Upper lobe of left lung (tissue), 6 donors: Measurements from ENCODE around the gene REV3L. TPM values are rescaled to one million over a fixed set of nuclear protein-coding genes. Genes with fewer than 3 reads are reported as not detected.

ENCODE experiments used
- ATAC-seq, 2 donors: fragments of 200-7000 bp; cut with Tn5 transposase; one replicate each; pipeline ENCODE4 v1.9.1; 2022; ENCODE audit warnings: mild to moderate bottlenecking in 2 of 2, moderate library complexity in 2 of 2; ENCODE audit not compliant: low FRiP score in 2 of 2
- DNase-seq, 2 donors: peaks; one replicate each; pipeline ENCODE4 v3.0.0-alpha.2; 2019 to 2020
- H3K27ac ChIP-seq, 4 donors: fragments of 200-600 bp; sonication (generic); one replicate each; pipeline ENCODE4 v1.5.1; 2016 to 2019
- H3K27me3 ChIP-seq, 4 donors: fragments of 200-600 bp; sonication (generic); one replicate each; pipeline ENCODE4 v1.5.1; 2017 to 2019
- H3K36me3 ChIP-seq, 4 donors: fragments of 200-600 bp; sonication (generic); one replicate each; pipeline ENCODE4 v1.5.1; 2016 to 2019
- H3K4me1 ChIP-seq, 4 donors: fragments of 200-600 bp; sonication (generic); one replicate each; pipeline ENCODE4 v1.5.1; 2018 to 2019
- H3K4me3 ChIP-seq, 4 donors: fragments of 200-600 bp; sonication (generic); one replicate each; pipeline ENCODE4 v1.5.1; 2017 to 2019; ENCODE audit warnings: mild to moderate bottlenecking in 2 of 4, moderate library complexity in 1 of 4
- H3K9me3 ChIP-seq, 4 donors: fragments of 200-600 bp; sonication (generic); one replicate each; pipeline ENCODE4 v1.5.1; 2018 to 2019
- CTCF ChIP-seq, 6 experiments: fragments of 450-650 bp in 4 of 6; fragments of 200-600 bp in 2 of 6; sonication (generic) in 2 of 6; IDR thresholded peaks; one replicate each; pipeline ENCODE4 v1.5.1; 2016 to 2019; ENCODE audit warnings: antibody characterized with exemption in 6 of 6
- EP300 ChIP-seq, 4 donors: sonication (generic); formaldehyde crosslinking; IDR thresholded peaks; one replicate each; pipeline ENCODE4 v1.5.1; 2017; ENCODE audit warnings: antibody characterized with exemption in 4 of 4, control low read depth in 2 of 4
- POLR2A ChIP-seq, 4 donors: fragments of 450-650 bp; IDR thresholded peaks; one replicate each; pipeline ENCODE4 v1.5.1; 2016 to 2017; ENCODE audit warnings: antibody characterized with exemption in 4 of 4, mild to moderate bottlenecking in 2 of 4
- POLR2AphosphoS5 ChIP-seq, 2 donors: sonication (generic); formaldehyde crosslinking; IDR thresholded peaks; one replicate each; pipeline ENCODE4 v1.5.1; 2017; ENCODE audit warnings: antibody characterized with exemption in 2 of 2
- WGBS, 2 donors: methylation state at CpG; one replicate each; pipeline ENCODE4 v1.1.5; 2017 to 2018; 5-methylcytosine and 5-hydroxymethylcytosine counted together
- total RNA-seq, 6 donors: library from RNA; depleted of rRNA in 4 of 6; stranded (reverse); fragments of >200 nt in 4 of 6; gene quantifications; one replicate each; pipeline versions ENCODE4 v1.1.0 to v1.2.1, GENCODE V29; 2016 to 2021
- donor health status: DM: no; HTN: no; CAD: no; lungs with moderate emphysema.
- donor health status: DM: no; HTN: yes; CAD: no; lungs with severe emphysema.

Gene REV3L
- total RNA-seq, 6 donors from 2014 or later = 29.7 to 106 (median 38.0) TPM

- 4% methylated on average over 8 of the region's 8 CpGs for WGBS, 2 donors
- H3K36me3 ChIP-seq = no peaks in the 10 kb centered on the region
- peak overlapping the region; percentile 99 to 100 (median 99) for H3K27ac ChIP-seq
- no peak for ATAC-seq
- H3K9me3 ChIP-seq = no peaks in the 10 kb centered on the region
- DNase-seq = no peak
- peak overlapping the region; percentile 68 to 98 (median 78) for H3K4me3 ChIP-seq
- peaks cover 38 to 51% (median 43%) of the 10 kb centered on the region in 4 donors for H3K4me1 ChIP-seq
- no peaks in the 10 kb centered on the region for H3K27me3 ChIP-seq
- no peak for TF ChIP-seq EP300 (IDR thresholded peaks at IDR 0.05)
- no peak for TF ChIP-seq POLR2A (IDR thresholded peaks at IDR 0.05)
- TF ChIP-seq POLR2AphosphoS5 (IDR thresholded peaks at IDR 0.05) = no peak
- no peak for TF ChIP-seq CTCF (IDR thresholded peaks at IDR 0.05)
Measured at GRCh38 chr6:111481836-111482187, 1.2 kb downstream of the REV3L start.

GRCh38 chr6:111480988-111481822 is 1.8 kb downstream of the REV3L start:
- no peaks in the 10 kb centered on the region for H3K27me3 ChIP-seq
- H3K9me3 ChIP-seq = no peaks in the 10 kb centered on the region
- H3K4me3 ChIP-seq = peak overlapping the region; percentile 68 to 98 (median 78)
- WGBS, 2 donors = 31 to 45% methylated on average over 6 of the region's 6 CpGs
- TF ChIP-seq CTCF (IDR thresholded peaks at IDR 0.05) = no peak
- no peak for TF ChIP-seq POLR2AphosphoS5 (IDR thresholded peaks at IDR 0.05)
- H3K27ac ChIP-seq = peak overlapping the region; percentile 99 to 100 (median 99)
- ATAC-seq (no peak), DNase-seq (no peak)
- no peaks in the 10 kb centered on the region for H3K36me3 ChIP-seq
- peaks cover 34 to 51% (median 43%) of the 10 kb centered on the region in 4 donors for H3K4me1 ChIP-seq

DNA sequence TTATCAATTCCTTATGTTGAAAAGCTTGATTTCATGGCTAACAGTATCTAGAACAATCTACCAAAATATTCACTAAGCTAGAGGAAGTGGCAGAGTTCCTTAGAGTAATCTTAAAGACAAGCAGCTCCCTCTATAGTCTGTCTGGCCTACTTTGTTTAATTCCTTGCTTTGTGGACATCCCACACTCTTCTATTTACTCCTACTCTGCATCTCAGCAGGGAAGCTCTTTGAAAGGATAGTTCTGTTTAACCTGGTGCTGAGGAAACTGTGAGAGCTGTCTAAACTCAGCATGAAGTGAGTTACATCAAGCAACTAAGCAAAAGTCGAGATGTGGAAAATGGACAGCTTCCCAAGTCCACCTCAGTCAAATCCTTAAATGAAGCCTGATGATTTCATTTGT is 4.3 kb downstream of the REV3L start:
- Histone ChIP-seq H3K9me3 (no peaks in the 10 kb centered on the region), H3K4me3 (no peak overlapping the region), H3K36me3 (no peaks in the 10 kb centered on the region), H3K27me3 (no peaks in the 10 kb centered on the region), H3K27ac (peak overlapping the region in 1 of 4 donors; percentile 64), H3K4me1 (peaks cover 27 to 42% (median 35%) of the 10 kb centered on the region in 4 donors)
- TF ChIP-seq POLR2A (IDR thresholded peaks at IDR 0.05) (no peak), CTCF (IDR thresholded peaks at IDR 0.05) (peak in 4 of 6 experiments; percentile 11 to 50 (median 22)), POLR2AphosphoS5 (IDR thresholded peaks at IDR 0.05) (no peak)
- ATAC-seq = no peak
- WGBS, 2 donors = 18 to 29% methylated on average over 1 of the region's 1 CpG
- DNase-seq = no peak

GRCh38 chr6:111478064-111478476 is 4.9 kb downstream of the REV3L start:
- no peak overlapping the region for H3K4me3 ChIP-seq
- H3K27ac ChIP-seq = peak overlapping the region in 1 of 4 donors; percentile 64
- no peak for DNase-seq
- ATAC-seq = no peak
- no peaks in the 10 kb centered on the region for H3K36me3 ChIP-seq
- no peaks in the 10 kb centered on the region for H3K9me3 ChIP-seq
- no peaks in the 10 kb centered on the region for H3K27me3 ChIP-seq
- H3K4me1 ChIP-seq = peaks cover 27 to 42% (median 35%) of the 10 kb centered on the region in 4 donors
- no peak for TF ChIP-seq EP300 (IDR thresholded peaks at IDR 0.05)
- no peak for TF ChIP-seq POLR2AphosphoS5 (IDR thresholded peaks at IDR 0.05)
- no peak for TF ChIP-seq POLR2A (IDR thresholded peaks at IDR 0.05)
- TF ChIP-seq CTCF (IDR thresholded peaks at IDR 0.05) = no peak
- 31 to 44% methylated on average over 3 of the region's 3 CpGs for WGBS, 2 donors
